AG04449 (cell line): ENCODE measurements around the gene ISCA2.
"Not testable (repeated sequence)": the region's sequence is repeated elsewhere in the genome, so short reads cannot be mapped to it uniquely, and the experiment has no call there.

ENCODE experiments used
- CTCF ChIA-PET: fragments of 350-600 bp; formaldehyde crosslinking; extraction: SDS; loops from one replicate; lab custom pipeline; 2021; ENCODE audit warnings: antibody characterized with exemption; lab: Yijun Ruan, JAX
- POLR2A ChIA-PET: fragments of 400-600, 350-600 bp; formaldehyde crosslinking; extraction: SDS; loops from one replicate; lab custom pipeline; 2020; ENCODE audit warnings: antibody characterized with exemption, inconsistent platforms; lab: Yijun Ruan, JAX
- DNase-seq: peaks from one replicate; pipeline ENCODE4 v3.0.0-alpha.2; 2010; ENCODE audit warnings: low read depth, low spot score
- H3K4me3 ChIP-seq: 2 replicates; pipeline ENCODE4 v1.5.1; 2011; ENCODE audit warnings: low read depth, mild to moderate bottlenecking, control low read depth, low read length
- CTCF ChIP-seq: IDR thresholded peaks from one replicate; pipeline ENCODE4 v1.5.1; 2011; ENCODE audit warnings: mild to moderate bottlenecking, moderate library complexity, low read length, control low read depth, inconsistent platforms; ENCODE audit not compliant: insufficient read depth; ENCODE audit errors: missing control alignments

ISCA2 gene

GRCh38 chr14:74531467-74531866, 37.9 kb downstream of the ISCA2 start:
- no peak overlapping the region for H3K4me3 ChIP-seq
- DNase-seq: no peak
- TF ChIP-seq CTCF: peak; percentile 7
- CTCF ChIA-PET: interaction anchor here (1.1 to 2.2 kb wide), 3 partner anchors 12 to 84 kb away, joined by 3 to 5 read pairs (median 4); no protein-coding TSS in a partner anchor
- POLR2A ChIA-PET: no interaction called here

GRCh38 chr14:74532246-74532645, 38.7 kb downstream of the ISCA2 start:
- CTCF ChIA-PET: interaction anchor here (0.8 to 2.2 kb wide), 5 partner anchors 13 to 83 kb away, joined by 3 to 5 read pairs (median 4); no protein-coding TSS in a partner anchor
- DNase-seq: no peak
- no peak overlapping the region for H3K4me3 ChIP-seq
- POLR2A ChIA-PET: no interaction called here
- TF ChIP-seq CTCF: no peak

- no peak overlapping the region for H3K4me3 ChIP-seq
- CTCF ChIA-PET: interaction anchor here (2.2 kb wide), 1 partner anchor 75 kb away, joined by 4 read pairs; no protein-coding TSS in a partner anchor
- POLR2A ChIA-PET: no interaction called here
- TF ChIP-seq CTCF: no peak
- DNase-seq: no peak
Measured at GRCh38 chr14:74533576-74533975, 40.0 kb downstream of the ISCA2 start.

GRCh38 chr14:74535756-74536325, 42.3 kb downstream of the ISCA2 start:
- H3K4me3 ChIP-seq: no peak overlapping the region
- no peak for DNase-seq
- CTCF ChIA-PET: interaction anchor here (0.9 to 1.0 kb wide), 2 partner anchors 9 to 34 kb away, joined by 3 read pairs; no protein-coding TSS in a partner anchor
- POLR2A ChIA-PET: no interaction called here
- no peak for TF ChIP-seq CTCF

GRCh38 chr14:74536336-74536735, 42.8 kb downstream of the ISCA2 start:
- CTCF ChIA-PET, POLR2A ChIA-PET, DNase-seq, H3K4me3 ChIP-seq: not testable (repeated sequence)

- no peak for TF ChIP-seq CTCF
- H3K4me3 ChIP-seq: no peak overlapping the region
- ChIA-PET POLR2A (no interaction called here), CTCF (no interaction called here)
- DNase-seq: no peak
Measured at GRCh38 chr14:74538411-74539391, 45.1 kb downstream of the ISCA2 start.
